ENCODE data around the gene CLPTM1L.

DNA sequence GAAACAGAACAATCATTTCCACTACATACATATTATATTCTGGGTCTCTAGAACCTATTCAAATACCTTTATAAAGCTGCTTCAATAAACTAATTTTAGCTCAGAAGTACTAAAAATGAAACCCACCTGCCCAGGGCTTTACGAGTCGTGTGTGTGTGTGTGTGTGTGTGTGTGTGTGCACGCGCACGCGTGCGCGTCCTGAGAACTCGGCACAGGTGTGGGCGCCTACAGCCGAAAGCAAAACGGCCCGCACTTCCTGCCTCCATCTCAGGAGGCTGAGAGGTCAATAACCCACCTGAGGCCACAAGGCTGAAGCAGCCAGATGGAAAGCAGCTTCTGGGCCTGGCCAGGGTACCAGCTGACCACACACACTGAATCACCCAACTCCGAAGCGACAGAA lies 3.0 kb downstream of the CLPTM1L start:
- TF ChIP-seq, protein P1, sequence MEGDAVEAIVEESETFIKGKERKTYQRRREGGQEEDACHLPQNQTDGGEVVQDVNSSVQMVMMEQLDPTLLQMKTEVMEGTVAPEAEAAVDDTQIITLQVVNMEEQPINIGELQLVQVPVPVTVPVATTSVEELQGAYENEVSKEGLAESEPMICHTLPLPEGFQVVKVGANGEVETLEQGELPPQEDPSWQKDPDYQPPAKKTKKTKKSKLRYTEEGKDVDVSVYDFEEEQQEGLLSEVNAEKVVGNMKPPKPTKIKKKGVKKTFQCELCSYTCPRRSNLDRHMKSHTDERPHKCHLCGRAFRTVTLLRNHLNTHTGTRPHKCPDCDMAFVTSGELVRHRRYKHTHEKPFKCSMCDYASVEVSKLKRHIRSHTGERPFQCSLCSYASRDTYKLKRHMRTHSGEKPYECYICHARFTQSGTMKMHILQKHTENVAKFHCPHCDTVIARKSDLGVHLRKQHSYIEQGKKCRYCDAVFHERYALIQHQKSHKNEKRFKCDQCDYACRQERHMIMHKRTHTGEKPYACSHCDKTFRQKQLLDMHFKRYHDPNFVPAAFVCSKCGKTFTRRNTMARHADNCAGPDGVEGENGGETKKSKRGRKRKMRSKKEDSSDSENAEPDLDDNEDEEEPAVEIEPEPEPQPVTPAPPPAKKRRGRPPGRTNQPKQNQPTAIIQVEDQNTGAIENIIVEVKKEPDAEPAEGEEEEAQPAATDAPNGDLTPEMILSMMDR (IDR thresholded peaks at IDR 0.05; ENCODE audit: poor library complexity, severe bottlenecking), result no peak
- TF ChIP-seq POLR2AphosphoS5 (IDR thresholded peaks at IDR 0.05) (no peak), EZH2 (IDR thresholded peaks at IDR 0.05; ENCODE audit: borderline replicate concordance, insufficient read depth, low read length, poor library complexity, severe bottlenecking) (no peak), MXI1 (conservative IDR thresholded peaks at IDR 0.05; ENCODE audit: poor library complexity, severe bottlenecking) (no peak), EP300 (conservative IDR thresholded peaks at IDR 0.05; ENCODE audit: poor library complexity, severe bottlenecking) (no peak), REST (IDR thresholded peaks at IDR 0.05; ENCODE audit: borderline replicate concordance) (no peak)

All from neural cell (in vitro differentiated cells).